KOPT-K1 (cell line): ENCODE results near the gene C1QBP.
A peak's percentile ranks its signal among the peaks of the same experiment; 100 is the strongest.

Source experiments
- H3K27ac ChIP-seq: fragments of 200-600 bp; sonication (generic); 2 replicates; pipeline ENCODE4 v1.5.1; 2016; ENCODE audit warnings: antibody characterized with exemption, mild to moderate bottlenecking, low read depth, low read length; ENCODE audit not compliant: poor library complexity, severe bottlenecking
- H3K36me3 ChIP-seq: fragments of 200-600 bp; sonication (generic); 2 replicates; pipeline ENCODE4 v1.5.1; 2017; ENCODE audit warnings: antibody characterized with exemption, mild to moderate bottlenecking, low read length, moderate library complexity; ENCODE audit not compliant: insufficient read depth
- H3K9me3 ChIP-seq: fragments of 200-600 bp; sonication (generic); 2 replicates; pipeline ENCODE4 v1.5.1; 2017; ENCODE audit warnings: antibody characterized with exemption, low read length, mild to moderate bottlenecking; ENCODE audit not compliant: insufficient read depth, poor library complexity, severe bottlenecking

Gene C1QBP

DNA sequence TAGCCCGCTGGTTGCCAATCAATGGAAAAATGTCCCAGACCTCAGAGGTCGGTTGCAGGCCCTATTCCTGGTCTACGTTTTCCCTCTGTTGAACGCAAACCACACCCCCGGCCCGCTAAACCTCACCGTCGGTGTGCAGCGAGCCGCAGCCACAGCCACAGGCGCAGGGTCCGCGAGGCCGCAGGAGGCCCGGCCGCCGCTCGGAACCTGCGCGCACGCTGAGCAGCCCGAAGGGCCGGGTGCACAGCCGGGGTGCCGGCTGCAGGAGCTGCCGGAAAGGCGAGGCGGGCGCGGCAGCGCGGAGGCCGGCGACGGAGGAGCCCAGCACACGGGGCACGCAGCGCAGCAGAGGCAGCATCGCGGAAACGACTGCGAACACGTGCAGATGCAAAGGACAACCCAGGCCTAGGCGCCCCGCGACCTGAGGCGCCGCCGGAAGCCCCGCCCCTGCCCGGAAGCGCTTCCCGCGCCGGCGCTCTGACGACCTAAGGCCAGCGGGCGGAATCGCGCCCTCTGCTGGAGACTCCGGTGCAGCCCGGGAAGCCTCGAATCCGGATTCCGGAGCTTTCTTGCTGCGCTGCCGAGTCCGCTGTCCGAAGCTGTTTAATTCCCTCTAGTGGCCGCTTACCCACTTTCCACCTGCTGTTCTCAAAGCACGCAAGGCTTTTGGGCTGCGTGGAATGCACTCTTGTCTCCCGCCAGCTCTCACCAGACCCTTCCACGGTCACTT is at the start of gene C1QBP:
TSS of gene C1QBP (minus strand) at position 440 of the 730 bp plus-strand sequence. CDS start at position 358, 82 bp downstream.
- Histone ChIP-seq H3K27ac (peak within 1 kb of the TSS; percentile 84), H3K36me3 (peaks cover 80% of the 10 kb centered on the region), H3K9me3 (no peaks in the 10 kb centered on the region)

GRCh38 chr17:5488752-5489151 is 49.8 kb upstream of the C1QBP start:
- H3K9me3 ChIP-seq, result no peaks in the 10 kb centered on the region
- no peak overlapping the region for H3K27ac ChIP-seq
- peaks cover 55% of the 10 kb centered on the region for H3K36me3 ChIP-seq

- Histone ChIP-seq H3K36me3 (peaks cover 73% of the 10 kb centered on the region), H3K9me3 (no peaks in the 10 kb centered on the region)
Measured at GRCh38 chr17:5486206-5487124, 47.5 kb upstream of the C1QBP start, which contains the start of gene MIS12. TSS of gene MIS12 (plus strand) at chr17:5486566. CDS start at chr17:5488863, 2,297 bp downstream.

GRCh38 chr17:5485270-5486205 is 46.6 kb upstream of the C1QBP start, which contains the start of gene DERL2:
TSS of gene DERL2 (minus strand) at chr17:5486178. CDS start at chr17:5486161, 17 bp downstream.
- Histone ChIP-seq H3K27ac (peak within 1 kb of the TSS; percentile 95), H3K9me3 (no peaks in the 10 kb centered on the region), H3K36me3 (peaks cover 73% of the 10 kb centered on the region)

More at GRCh38 chr17:5486206-5487124, 47.5 kb upstream of the C1QBP start, which contains the start of gene MIS12:
- H3K27ac ChIP-seq, result peak within 1 kb of the TSS; percentile 95

GRCh38 chr17:5481451-5481850 is 42.5 kb upstream of the C1QBP start:
- Histone ChIP-seq H3K27ac (no peak overlapping the region), H3K36me3 (peaks cover 83% of the 10 kb centered on the region), H3K9me3 (no peaks in the 10 kb centered on the region)

DNA sequence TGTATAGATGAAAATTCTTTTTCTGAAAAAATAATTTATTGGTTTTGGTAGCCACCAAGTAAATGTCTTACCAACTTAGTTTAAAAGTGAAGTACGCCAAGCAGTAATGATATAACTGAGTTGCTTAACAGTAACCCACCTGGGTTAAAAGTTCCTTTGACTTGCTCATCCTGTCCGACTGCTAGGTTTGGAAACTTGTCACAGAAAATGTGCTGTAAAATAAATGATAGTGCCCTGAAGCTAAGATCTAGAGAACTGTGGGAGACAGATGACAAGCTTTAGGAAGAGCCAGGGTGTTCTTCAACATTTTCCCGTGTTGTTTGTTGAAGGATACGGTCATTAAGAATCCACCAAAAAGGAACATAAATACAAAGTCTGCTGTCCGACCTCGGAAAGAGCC is 42.0 kb upstream of the C1QBP start:
- no peak overlapping the region for H3K27ac ChIP-seq

GRCh38 chr17:5478992-5479391 is 40.0 kb upstream of the C1QBP start:
- Histone ChIP-seq H3K9me3 (no peaks in the 10 kb centered on the region), H3K36me3 (peaks cover 96% of the 10 kb centered on the region), H3K27ac (no peak overlapping the region)

More for the DNA sequence above, 42.0 kb upstream of the C1QBP start:
- no peaks in the 10 kb centered on the region for H3K9me3 ChIP-seq
- peaks cover 87% of the 10 kb centered on the region for H3K36me3 ChIP-seq

- Histone ChIP-seq H3K36me3 (peaks cover 73% of the 10 kb centered on the region), H3K27ac (no peak overlapping the region), H3K9me3 (no peaks in the 10 kb centered on the region)
Measured at GRCh38 chr17:5473906-5474305, 35.0 kb upstream of the C1QBP start.

DNA sequence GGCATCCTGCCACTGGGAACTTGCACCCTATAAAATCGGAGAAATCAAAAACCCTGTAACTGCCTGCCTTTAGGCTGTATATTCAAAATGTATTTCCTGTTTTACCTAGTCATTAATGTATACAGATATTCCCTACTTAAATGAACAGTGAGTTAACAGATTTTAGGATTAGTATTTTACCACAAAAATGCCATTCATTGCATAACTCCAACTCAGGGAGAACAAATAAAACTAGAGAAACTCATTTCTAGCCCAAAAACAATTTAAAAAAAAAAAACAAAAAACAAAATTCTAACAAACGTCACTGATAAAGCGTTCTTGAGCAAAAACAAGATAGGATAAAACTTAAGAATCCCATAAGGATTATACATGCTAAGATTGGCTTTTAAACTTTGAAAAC is 33.6 kb upstream of the C1QBP start:
- Histone ChIP-seq H3K27ac (no peak overlapping the region), H3K9me3 (no peaks in the 10 kb centered on the region), H3K36me3 (peaks cover 59% of the 10 kb centered on the region)

- peak overlapping the region; percentile 63 for H3K27ac ChIP-seq
- no peaks in the 10 kb centered on the region for H3K9me3 ChIP-seq
- H3K36me3 ChIP-seq, result peaks cover 27% of the 10 kb centered on the region
Measured at GRCh38 chr17:5468075-5468473, 29.1 kb upstream of the C1QBP start.

DNA sequence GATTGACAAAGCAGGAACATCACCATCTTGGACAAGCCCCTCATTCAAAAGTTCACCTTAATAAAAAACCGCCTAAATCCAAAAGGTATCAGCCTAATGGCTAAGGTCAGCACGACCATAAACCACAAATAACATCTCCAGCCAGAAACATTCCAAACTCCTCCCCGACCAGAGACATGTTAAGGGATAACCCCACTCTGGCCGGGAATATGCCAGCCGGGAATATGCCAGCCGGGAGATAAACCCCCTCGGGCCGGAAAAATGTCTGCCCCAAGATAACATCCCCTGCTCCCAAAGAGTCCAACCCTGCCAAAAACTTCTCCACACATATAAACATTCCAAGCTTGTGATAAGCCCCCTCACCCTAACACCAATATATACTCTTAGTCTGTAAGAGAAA is 28.5 kb upstream of the C1QBP start:
- Histone ChIP-seq H3K9me3 (no peaks in the 10 kb centered on the region), H3K27ac (peak overlapping the region; percentile 63), H3K36me3 (peaks cover 27% of the 10 kb centered on the region)

DNA sequence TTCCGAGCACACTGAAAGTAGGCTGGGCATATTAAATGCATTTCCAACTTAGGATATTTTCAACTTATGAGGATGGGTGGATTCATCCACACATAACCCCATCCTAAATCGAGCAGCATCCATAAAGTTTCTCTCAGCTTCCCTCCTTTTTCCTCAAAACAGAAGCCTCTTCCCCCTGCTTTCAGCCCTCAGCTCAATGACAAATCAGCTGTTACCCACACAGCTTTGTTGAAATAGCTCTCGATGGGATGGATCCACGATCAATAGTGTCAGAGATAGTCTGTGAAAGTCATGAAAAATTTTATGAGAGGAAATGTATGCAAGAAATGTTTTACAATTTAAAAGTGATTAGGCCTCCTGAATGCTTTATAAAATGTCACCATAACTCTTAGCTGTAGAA is 27.3 kb upstream of the C1QBP start:
- H3K9me3 ChIP-seq, result no peaks in the 10 kb centered on the region
- H3K27ac ChIP-seq, result no peak overlapping the region
- peaks cover 27% of the 10 kb centered on the region for H3K36me3 ChIP-seq

GRCh38 chr17:5464717-5465507 is 26.0 kb upstream of the C1QBP start:
- Histone ChIP-seq H3K36me3 (peaks cover 39% of the 10 kb centered on the region), H3K27ac (no peak overlapping the region), H3K9me3 (no peaks in the 10 kb centered on the region)

- Histone ChIP-seq H3K27ac (no peak overlapping the region), H3K36me3 (peaks cover 97% of the 10 kb centered on the region), H3K9me3 (no peaks in the 10 kb centered on the region)
Measured at GRCh38 chr17:5446786-5447185, 7.8 kb upstream of the C1QBP start.
